ENCODE data around the gene IL11RA. TPM values are rescaled to one million over a fixed set of nuclear protein-coding genes. Genes with fewer than 3 reads are reported as not detected.

IL11RA gene
- total and polyA plus RNA-seq, 2 donors (not counting 3 experiments of a cell fraction or from before 2014, with no cell fraction given): 15.3 to 18.6 TPM

- dilution Hi-C loops (cut with MboI; ENCODE audit: extremely low pct_ligation_motif_present, low sequenced_read_pairs): no loop called here
- TF ChIP-seq CTCF (IDR thresholded peaks at IDR 0.05; ENCODE audit: extremely low read depth in 1 of 2, insufficient read depth in 1 of 2, low read depth in 1 of 2, low read length in 2 of 2): peak; percentile 78 to 83
- TF ChIP-seq MAX (IDR thresholded peaks at IDR 0.05; ENCODE audit: insufficient read depth, insufficient read length): no peak
- no peak overlapping the region for H3K4me3 ChIP-seq (replicated peaks in 1 of 3; ENCODE audit: insufficient read depth in 1 of 3, low read depth in 1 of 3, low read length in 3 of 3)
- peaks cover 21 to 23% of the 10 kb centered on the region in 2 experiments for H3K27me3 ChIP-seq (ENCODE audit: control insufficient read depth in 2 of 2, insufficient read depth in 2 of 2, low read length in 2 of 2)
- H3K9me1 ChIP-seq (replicated peaks; ENCODE audit: control insufficient read depth, extremely low read depth, insufficient read depth, low read length): no peaks in the 10 kb centered on the region
- no peaks in the 10 kb centered on the region for H4K20me1 ChIP-seq (replicated peaks; ENCODE audit: control insufficient read depth, extremely low read depth, insufficient read depth, low read length)
- no TSS peak for BruUV-seq (replicated peaks)
- FAIRE-seq (peak; percentile 92), DNase-seq (ENCODE audit: low read depth, low spot score) (peak; percentile 64)
- H3K79me2 ChIP-seq (ENCODE audit: control insufficient read depth, insufficient read depth, low read length): peaks cover 19% of the 10 kb centered on the region
- H2AFZ ChIP-seq (ENCODE audit: low read depth, low read length): no peak overlapping the region
- no peak overlapping the region for H3K27ac ChIP-seq (ENCODE audit: insufficient read depth, low read depth, low read length)
- no peak overlapping the region for H3K4me2 ChIP-seq (ENCODE audit: insufficient read depth, low read length)
- peaks cover 0 to 2% of the 10 kb centered on the region in 2 experiments for H3K36me3 ChIP-seq (ENCODE audit: control insufficient read depth in 2 of 2, extremely low read depth in 1 of 2, insufficient read depth in 2 of 2, low read length in 2 of 2)
- intact Hi-C loops (cut with micrococcal nuclease): loop anchor here (1.0 kb wide), 2 partner anchors 22 to 86 kb away; partner anchors contain the start of gene RPP25L
- CTCF ChIA-PET: interaction anchor here (0.6 to 4.0 kb wide), 23 partner anchors 8 to 253 kb away, joined by 3 to 130 read pairs (median 6); partner anchors contain the start of genes CCL21, DCTN3, GALT and IL11RA
- H3K4me1 ChIP-seq (ENCODE audit: control insufficient read depth, extremely low read depth, insufficient read depth, low read length): peaks cover 18% of the 10 kb centered on the region
- H3K9ac ChIP-seq (replicated peaks; ENCODE audit: extremely low read depth, insufficient read depth, low read length): no peak overlapping the region
- POLR2A ChIA-PET: no interaction called here
- no peaks in the 10 kb centered on the region for H3K9me3 ChIP-seq (replicated peaks; ENCODE audit: control insufficient read depth, insufficient read depth, low read length)
Measured at GRCh38 chr9:34633851-34634550, 18.0 kb upstream of the IL11RA start.
